Measurements from ENCODE around the gene RORB. TPM values are rescaled to one million over a fixed set of nuclear protein-coding genes. Genes with fewer than 3 reads are reported as not detected.

The RORB gene
- total RNA-seq, 1 donor from 2014 or later = 0.11 TPM

DNA sequence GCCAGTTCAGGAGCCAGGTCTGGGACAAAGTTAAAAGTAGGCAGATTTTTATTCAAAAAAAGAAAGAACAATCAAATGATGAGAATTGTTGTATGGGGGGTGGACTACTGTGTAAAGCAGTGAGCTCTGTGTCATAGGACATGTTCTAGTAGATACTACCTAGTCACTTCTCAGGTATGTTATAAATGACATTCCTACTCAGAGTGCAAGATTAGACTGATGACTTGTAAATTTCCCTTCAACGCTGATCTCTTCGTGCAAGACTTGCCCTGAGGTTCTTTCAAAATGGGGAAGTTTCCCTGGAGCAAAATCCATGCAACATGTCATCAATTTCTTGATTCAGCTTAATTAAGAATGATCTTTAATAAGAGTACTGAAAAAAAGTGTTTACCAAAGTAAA lies 175.1 kb downstream of the RORB start:
- DNase-seq (ENCODE audit: low read depth) = no peak
- no peak overlapping the region for H2AFZ ChIP-seq (ENCODE audit: low read depth, low read length)
- H3K4me2 ChIP-seq (ENCODE audit: low read length) = no peak overlapping the region
- Mint-ChIP-seq H3K4me3 (ENCODE audit: unreplicated experiment) (no peak overlapping the region), H3K27me3 (ENCODE audit: low read depth, unreplicated experiment) (no peaks in the 10 kb centered on the region), H3K9me3 (ENCODE audit: unreplicated experiment) (no peaks in the 10 kb centered on the region), H3K4me1 (ENCODE audit: low read depth, unreplicated experiment) (no peaks in the 10 kb centered on the region), H3K36me3 (ENCODE audit: low read depth, unreplicated experiment) (no peaks in the 10 kb centered on the region), H3K27ac (ENCODE audit: unreplicated experiment) (no peak overlapping the region)
- H3K9ac ChIP-seq (ENCODE audit: low read length) = no peak overlapping the region
- TF ChIP-seq CTCF (IDR thresholded peaks at IDR 0.05; ENCODE audit: insufficient read depth, low read depth, low read length) = no peak
- no peak for TF ChIP-seq EZH2 (IDR thresholded peaks at IDR 0.05; ENCODE audit: insufficient read depth, low read length)
- H3K27me3 ChIP-seq (ENCODE audit: insufficient read depth, low read length) = no peaks in the 10 kb centered on the region
- H3K4me1 ChIP-seq (ENCODE audit: insufficient read depth, low read length) = no peaks in the 10 kb centered on the region
- H3K9me3 ChIP-seq (ENCODE audit: insufficient read depth, low read depth, low read length) = no peaks in the 10 kb centered on the region
- no peak overlapping the region for H3K27ac ChIP-seq (ENCODE audit: low read depth, low read length)
- H3K4me3 ChIP-seq (ENCODE audit: insufficient read depth, low read depth, low read length) = no peak overlapping the region
- no peaks in the 10 kb centered on the region for H3K79me2 ChIP-seq (ENCODE audit: insufficient read depth, low read length)
- no peaks in the 10 kb centered on the region for H3K36me3 ChIP-seq (ENCODE audit: insufficient read depth, low read length)
- FAIRE-seq = no peak
- H4K20me1 ChIP-seq (ENCODE audit: insufficient read depth, low read length) = no peaks in the 10 kb centered on the region

- Histone ChIP-seq H2AFZ (ENCODE audit: low read depth, low read length) (no peak overlapping the region), H3K9me3 (ENCODE audit: insufficient read depth, low read depth, low read length) (no peaks in the 10 kb centered on the region), H3K4me2 (ENCODE audit: low read length) (no peak overlapping the region), H3K9ac (ENCODE audit: low read length) (no peak overlapping the region), H3K36me3 (ENCODE audit: insufficient read depth, low read length) (no peaks in the 10 kb centered on the region), H3K4me1 (ENCODE audit: insufficient read depth, low read length) (no peaks in the 10 kb centered on the region), H4K20me1 (ENCODE audit: insufficient read depth, low read length) (no peaks in the 10 kb centered on the region), H3K27ac (ENCODE audit: low read depth, low read length) (no peak overlapping the region), H3K27me3 (ENCODE audit: insufficient read depth, low read length) (no peaks in the 10 kb centered on the region), H3K4me3 (ENCODE audit: insufficient read depth, low read depth, low read length) (no peak overlapping the region), H3K79me2 (ENCODE audit: insufficient read depth, low read length) (no peaks in the 10 kb centered on the region)
- DNase-seq (ENCODE audit: low read depth) = no peak
- Mint-ChIP-seq H3K36me3 (ENCODE audit: low read depth, unreplicated experiment) (no peaks in the 10 kb centered on the region), H3K9me3 (ENCODE audit: unreplicated experiment) (no peaks in the 10 kb centered on the region), H3K27ac (ENCODE audit: unreplicated experiment) (no peak overlapping the region), H3K4me3 (ENCODE audit: unreplicated experiment) (no peak overlapping the region), H3K4me1 (ENCODE audit: low read depth, unreplicated experiment) (no peaks in the 10 kb centered on the region), H3K27me3 (ENCODE audit: low read depth, unreplicated experiment) (no peaks in the 10 kb centered on the region)
- no peak for TF ChIP-seq EZH2 (IDR thresholded peaks at IDR 0.05; ENCODE audit: insufficient read depth, low read length)
- no peak for TF ChIP-seq CTCF (IDR thresholded peaks at IDR 0.05; ENCODE audit: insufficient read depth, low read depth, low read length)
- no peak for FAIRE-seq
Observed at GRCh38 chr9:74674077-74674476, 176.9 kb downstream of the RORB start.

GRCh38 chr9:74681906-74682305 lies 184.8 kb downstream of the RORB start:
- Histone ChIP-seq H3K27me3 (ENCODE audit: insufficient read depth, low read length) (no peaks in the 10 kb centered on the region), H2AFZ (ENCODE audit: low read depth, low read length) (no peak overlapping the region), H3K4me2 (ENCODE audit: low read length) (no peak overlapping the region), H3K27ac (ENCODE audit: low read depth, low read length) (no peak overlapping the region), H3K79me2 (ENCODE audit: insufficient read depth, low read length) (no peaks in the 10 kb centered on the region), H3K4me3 (ENCODE audit: insufficient read depth, low read depth, low read length) (no peak overlapping the region), H3K36me3 (ENCODE audit: insufficient read depth, low read length) (no peaks in the 10 kb centered on the region), H4K20me1 (ENCODE audit: insufficient read depth, low read length) (no peaks in the 10 kb centered on the region), H3K9me3 (ENCODE audit: insufficient read depth, low read depth, low read length) (no peaks in the 10 kb centered on the region), H3K4me1 (ENCODE audit: insufficient read depth, low read length) (no peaks in the 10 kb centered on the region), H3K9ac (ENCODE audit: low read length) (no peak overlapping the region)
- no peak for FAIRE-seq
- no peak for DNase-seq (ENCODE audit: low read depth)
- Mint-ChIP-seq H3K27ac (ENCODE audit: unreplicated experiment) (no peak overlapping the region), H3K36me3 (ENCODE audit: low read depth, unreplicated experiment) (no peaks in the 10 kb centered on the region), H3K4me3 (ENCODE audit: unreplicated experiment) (no peak overlapping the region), H3K9me3 (ENCODE audit: unreplicated experiment) (no peaks in the 10 kb centered on the region), H3K27me3 (ENCODE audit: low read depth, unreplicated experiment) (no peaks in the 10 kb centered on the region), H3K4me1 (ENCODE audit: low read depth, unreplicated experiment) (peaks cover 2% of the 10 kb centered on the region)
- no peak for TF ChIP-seq CTCF (IDR thresholded peaks at IDR 0.05; ENCODE audit: insufficient read depth, low read depth, low read length)
- no peak for TF ChIP-seq EZH2 (IDR thresholded peaks at IDR 0.05; ENCODE audit: insufficient read depth, low read length)

All from astrocyte (in vitro differentiated cells and primary cell).